ENCODE data around the gene CEBPZ. TPM values are rescaled to one million over a fixed set of nuclear protein-coding genes. Genes with fewer than 3 reads are reported as not detected.

The CEBPZ gene
- total and polyA plus RNA-seq, 2 of the 13 experiments (the other 11 are each of a cell fraction or from before 2014, with no cell fraction given) = 14.4 to 117 TPM

GRCh38 chr2:37156071-37156856 lies 75.1 kb downstream of the CEBPZ start (continued):
- TF ChIP-seq MTERF4 (CRISPR knock-in tag; IDR thresholded peaks at IDR 0.05) (peak; percentile 24; the same call in 1 of the 2 replicates), ZBTB37 (CRISPR knock-in tag; IDR thresholded peaks at IDR 0.05) (0 out of 2 replicates have a peak, but pooled peaks have one; percentile 46), ZNF646 (CRISPR knock-in tag; IDR thresholded peaks at IDR 0.05) (peak; percentile 16; the same call in 1 of the 2 replicates), MAZ (IDR thresholded peaks at IDR 0.05; ENCODE audit: borderline replicate concordance, low read depth, low read length) (no peak), MAZ (CRISPR knock-in tag; IDR thresholded peaks at IDR 0.05; ENCODE audit: low read depth) (no peak), KMT2B (CRISPR knock-in tag; IDR thresholded peaks at IDR 0.05) (no peak), CCDC6 (CRISPR knock-in tag; IDR thresholded peaks at IDR 0.05) (0 out of 2 replicates have a peak, but pooled peaks have one; percentile 2), ZBTB40 (IDR thresholded peaks at IDR 0.05) (no peak), ZBTB40 (CRISPR knock-in tag; IDR thresholded peaks at IDR 0.05) (0 out of 2 replicates have a peak, but pooled peaks have one; percentile 35)
